Pulmonary artery endothelial cell (primary cell): Measurements from ENCODE around the gene HIPK4. TPM values are rescaled to one million over a fixed set of nuclear protein-coding genes. Genes with fewer than 3 reads are reported as not detected.
A peak's percentile ranks its signal among the peaks of the same experiment; 100 is the strongest.

Experiments used
- DNase-seq: peaks from one replicate; pipeline ENCODE4 v3.0.0-alpha.2; 2011; ENCODE audit warnings: low read depth, low spot score
- total RNA-seq: library from RNA; depleted of rRNA; stranded (reverse); fragments of >200 nt; gene quantifications from 2 replicates; pipeline ENCODE4 v1.2.3, GENCODE V29; 2014

HIPK4 gene
- total RNA-seq, 1 donor from 2014 or later = 0.07 TPM

- DNase-seq = no peak
Measured at GRCh38 chr19:40367577-40368434, 22.2 kb downstream of the HIPK4 start.

- no peak for DNase-seq
Measured at GRCh38 chr19:40366697-40367561, 23.1 kb downstream of the HIPK4 start.

GRCh38 chr19:40365613-40366401, 24.2 kb downstream of the HIPK4 start:
- no peak for DNase-seq

GRCh38 chr19:40365010-40365409, 25.0 kb downstream of the HIPK4 start:
- no peak for DNase-seq

GRCh38 chr19:40363069-40363468, 26.9 kb downstream of the HIPK4 start:
- no peak for DNase-seq

GRCh38 chr19:40362160-40362559, 27.8 kb downstream of the HIPK4 start:
- DNase-seq = no peak

- DNase-seq = no peak
Measured at GRCh38 chr19:40360708-40361241, 29.2 kb downstream of the HIPK4 start.

GRCh38 chr19:40360020-40360707, 29.8 kb downstream of the HIPK4 start:
- no peak for DNase-seq

GRCh38 chr19:40358773-40359172, 31.2 kb downstream of the HIPK4 start:
- no peak for DNase-seq

GRCh38 chr19:40357640-40358039, 32.3 kb downstream of the HIPK4 start:
- no peak for DNase-seq

- DNase-seq = no peak
Measured at GRCh38 chr19:40356681-40357595, 33.0 kb downstream of the HIPK4 start.

- no peak for DNase-seq
Measured at GRCh38 chr19:40355975-40356680, 33.9 kb downstream of the HIPK4 start.

- no peak for DNase-seq
Measured at GRCh38 chr19:40348961-40349507, 40.9 kb downstream of the HIPK4 start.

- DNase-seq = peak; percentile 96
Measured at GRCh38 chr19:40348125-40348913, 41.7 kb downstream of the HIPK4 start, which contains the start of the genes C19orf47 and PLD3. C19orf47 (minus strand) TSS chr19:40348397; CDS start chr19:40341857, 6,540 bp downstream. PLD3 (plus strand) TSS chr19:40348695; CDS start chr19:40366484, 17,789 bp downstream.

- DNase-seq = no peak
Measured at GRCh38 chr19:40344422-40344821, 45.6 kb downstream of the HIPK4 start.

GRCh38 chr19:40342644-40343311, 47.2 kb downstream of the HIPK4 start:
- DNase-seq = no peak
